IMR-90 (cell line): Measurements from ENCODE around the gene KRT6A.

ENCODE experiments used
- BHLHE40 ChIP-seq: fragments of 150-350 bp; IDR thresholded peaks from 2 replicates; pipeline ENCODE4 v1.6.1; 2016; ENCODE audit warnings: mild to moderate bottlenecking, low read depth, low read length
- CEBPB ChIP-seq: IDR thresholded peaks from 2 replicates; pipeline ENCODE4 v1.6.1; 2012; ENCODE audit warnings: low read depth, low read length, improper control_type of control experiment
- FOS ChIP-seq: fragments of 150-350 bp; IDR thresholded peaks from 2 replicates; pipeline ENCODE4 v1.6.1; 2016; ENCODE audit warnings: low read depth, low read length
- MXI1 ChIP-seq: IDR thresholded peaks from 2 replicates; pipeline ENCODE4 v1.6.1; 2012; ENCODE audit warnings: low read depth, mild to moderate bottlenecking, low read length, moderate library complexity, borderline replicate concordance
- POLR2A ChIP-seq: IDR thresholded peaks from 2 replicates; pipeline ENCODE4 v1.6.1; 2012; ENCODE audit warnings: mild to moderate bottlenecking, low read depth, low read length
- RAD21 ChIP-seq: IDR thresholded peaks from 2 replicates; pipeline ENCODE4 v1.6.1; 2012; ENCODE audit warnings: low read length, improper control_type of control experiment
- RFX5 ChIP-seq: IDR thresholded peaks from 2 replicates; pipeline ENCODE4 v1.8.0; 2012; ENCODE audit warnings: low read depth, mild to moderate bottlenecking, low read length, moderate library complexity
- SMC3 ChIP-seq: fragments of 150-350 bp; IDR thresholded peaks from 2 replicates; pipeline ENCODE4 v1.6.1; 2016; ENCODE audit warnings: low read depth, mild to moderate bottlenecking, antibody characterized with exemption, low read length, moderate library complexity
- USF2 ChIP-seq: fragments of 150-350 bp; IDR thresholded peaks from 2 replicates; pipeline ENCODE4 v1.6.1; 2017; ENCODE audit warnings: mild to moderate bottlenecking, antibody characterized with exemption, low read length, low read depth
- TF ChIP-seq, protein P1 (sequence below): conservative IDR thresholded peaks from 2 replicates; pipeline ENCODE4 v1.5.1; 2012; ENCODE audit warnings: mild to moderate bottlenecking, low read depth, low read length, improper control_type of control experiment

GRCh38 chr12:52506858-52507715 is 14.0 kb upstream of the KRT6A start:
- TF ChIP-seq RFX5 (no peak), POLR2A (no peak), FOS (no peak), RAD21 (peak; percentile 39; the same call in 1 of the 2 replicates), USF2 (no peak), BHLHE40 (no peak), SMC3 (peak; percentile 49), MXI1 (no peak), CEBPB (no peak)
- TF ChIP-seq, protein P1, sequence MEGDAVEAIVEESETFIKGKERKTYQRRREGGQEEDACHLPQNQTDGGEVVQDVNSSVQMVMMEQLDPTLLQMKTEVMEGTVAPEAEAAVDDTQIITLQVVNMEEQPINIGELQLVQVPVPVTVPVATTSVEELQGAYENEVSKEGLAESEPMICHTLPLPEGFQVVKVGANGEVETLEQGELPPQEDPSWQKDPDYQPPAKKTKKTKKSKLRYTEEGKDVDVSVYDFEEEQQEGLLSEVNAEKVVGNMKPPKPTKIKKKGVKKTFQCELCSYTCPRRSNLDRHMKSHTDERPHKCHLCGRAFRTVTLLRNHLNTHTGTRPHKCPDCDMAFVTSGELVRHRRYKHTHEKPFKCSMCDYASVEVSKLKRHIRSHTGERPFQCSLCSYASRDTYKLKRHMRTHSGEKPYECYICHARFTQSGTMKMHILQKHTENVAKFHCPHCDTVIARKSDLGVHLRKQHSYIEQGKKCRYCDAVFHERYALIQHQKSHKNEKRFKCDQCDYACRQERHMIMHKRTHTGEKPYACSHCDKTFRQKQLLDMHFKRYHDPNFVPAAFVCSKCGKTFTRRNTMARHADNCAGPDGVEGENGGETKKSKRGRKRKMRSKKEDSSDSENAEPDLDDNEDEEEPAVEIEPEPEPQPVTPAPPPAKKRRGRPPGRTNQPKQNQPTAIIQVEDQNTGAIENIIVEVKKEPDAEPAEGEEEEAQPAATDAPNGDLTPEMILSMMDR: peak; percentile 51
